Fibroblast of lung (primary cell): ENCODE data around the gene KCTD14.

ENCODE experiments used
- EZH2 ChIP-seq: IDR thresholded peaks from 2 replicates; pipeline ENCODE4 v1.5.1; 2012; ENCODE audit warnings: low read length, control low read depth, mild to moderate bottlenecking; ENCODE audit errors: missing control alignments
- TF ChIP-seq, protein P1 (sequence below), 2 donors: IDR thresholded peaks in 1 of 2; conservative IDR thresholded peaks in 1 of 2; 1 replicate in 1 of 2; 2 replicates in 1 of 2; pipeline ENCODE4 v1.5.1; 2011 to 2012; ENCODE audit warnings: low read length in 2 of 2, control low read depth in 1 of 2, inconsistent platforms in 1 of 2, low read depth in 1 of 2, mild to moderate bottlenecking in 1 of 2

- TF ChIP-seq, protein P1, sequence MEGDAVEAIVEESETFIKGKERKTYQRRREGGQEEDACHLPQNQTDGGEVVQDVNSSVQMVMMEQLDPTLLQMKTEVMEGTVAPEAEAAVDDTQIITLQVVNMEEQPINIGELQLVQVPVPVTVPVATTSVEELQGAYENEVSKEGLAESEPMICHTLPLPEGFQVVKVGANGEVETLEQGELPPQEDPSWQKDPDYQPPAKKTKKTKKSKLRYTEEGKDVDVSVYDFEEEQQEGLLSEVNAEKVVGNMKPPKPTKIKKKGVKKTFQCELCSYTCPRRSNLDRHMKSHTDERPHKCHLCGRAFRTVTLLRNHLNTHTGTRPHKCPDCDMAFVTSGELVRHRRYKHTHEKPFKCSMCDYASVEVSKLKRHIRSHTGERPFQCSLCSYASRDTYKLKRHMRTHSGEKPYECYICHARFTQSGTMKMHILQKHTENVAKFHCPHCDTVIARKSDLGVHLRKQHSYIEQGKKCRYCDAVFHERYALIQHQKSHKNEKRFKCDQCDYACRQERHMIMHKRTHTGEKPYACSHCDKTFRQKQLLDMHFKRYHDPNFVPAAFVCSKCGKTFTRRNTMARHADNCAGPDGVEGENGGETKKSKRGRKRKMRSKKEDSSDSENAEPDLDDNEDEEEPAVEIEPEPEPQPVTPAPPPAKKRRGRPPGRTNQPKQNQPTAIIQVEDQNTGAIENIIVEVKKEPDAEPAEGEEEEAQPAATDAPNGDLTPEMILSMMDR (conservative IDR thresholded peaks at IDR 0.05 in 1 of 2, IDR thresholded peaks at IDR 0.05 in 1 of 2; ENCODE audit: low read depth in 1 of 2, low read length in 2 of 2) = no peak
- no peak for TF ChIP-seq EZH2
Measured at GRCh38 chr11:78061088-78061920, 38.2 kb upstream of the KCTD14 start.
